CD4-positive, alpha-beta T cell (primary cell): ENCODE results near the gene PSENEN. TPM values are rescaled to one million over a fixed set of nuclear protein-coding genes. Genes with fewer than 3 reads are reported as not detected.

Experiments
- ATAC-seq: fragments of 200-7000 bp; cut with Tn5 transposase; one replicate; pipeline ENCODE4 v1.10.0; 2022; ENCODE audit warnings: mild to moderate bottlenecking; ENCODE audit not compliant: poor library complexity
- CTCF ChIA-PET: fragments of 350-600 bp; sonication (Branson Sonifier 250); formaldehyde crosslinking; loops from one replicate; lab custom pipeline; 2021; ENCODE audit warnings: antibody characterized with exemption, inconsistent platforms; lab: Charles Lee
- POLR2A ChIA-PET: fragments of 350-600 bp; sonication (Branson Sonifier 250); formaldehyde crosslinking; loops from one replicate; lab custom pipeline; 2021; ENCODE audit warnings: antibody characterized with exemption, inconsistent platforms; lab: Charles Lee
- DNase-seq, 14 experiments: peaks; one replicate each; pipeline ENCODE4 v3.0.0-alpha.2; 2013 to 2020; ENCODE audit warnings: mixed read lengths in 2 of 14
- H3K27ac ChIP-seq, 2 donors: one replicate each; pipeline versions ENCODE4 v1.5.1 to v1.7.0; 2013; ENCODE audit warnings: low read length in 2 of 2, low read depth in 1 of 2, mild to moderate bottlenecking in 1 of 2
- H3K27me3 ChIP-seq, 2 experiments: 1 replicate in 1 of 2; 2 replicates in 1 of 2; pipeline versions ENCODE4 v1.6.1 to v1.7.0; 2013; ENCODE audit warnings: low read length in 2 of 2, control low read depth in 1 of 2, mild to moderate bottlenecking in 1 of 2, moderate library complexity in 1 of 2; ENCODE audit not compliant: insufficient read depth in 2 of 2, control insufficient read depth in 1 of 2
- H3K36me3 ChIP-seq: one replicate; pipeline ENCODE4 v1.6.1; 2013; ENCODE audit warnings: low read length, control low read depth; ENCODE audit not compliant: insufficient read depth
- H3K4me1 ChIP-seq: one replicate; pipeline ENCODE4 v1.6.1; 2013; ENCODE audit warnings: low read length, control low read depth; ENCODE audit not compliant: insufficient read depth
- H3K4me3 ChIP-seq: one replicate; pipeline ENCODE4 v1.5.1; 2013; ENCODE audit warnings: mild to moderate bottlenecking, low read length, moderate library complexity
- H3K9me3 ChIP-seq, 2 experiments: 1 replicate in 1 of 2; 2 replicates in 1 of 2; pipeline versions ENCODE4 v1.6.1 to v1.7.0; 2013; ENCODE audit warnings: low read length in 2 of 2, mild to moderate bottlenecking in 2 of 2, control low read depth in 1 of 2, moderate library complexity in 1 of 2; ENCODE audit not compliant: control insufficient read depth in 1 of 2, insufficient read depth in 1 of 2
- H3K27ac Mint-ChIP-seq: one replicate; pipeline ENCODE4 v1.8.0; 2020; ENCODE audit warnings: mixed read lengths
- H3K27me3 Mint-ChIP-seq: one replicate; pipeline ENCODE4 v1.8.0; 2021; ENCODE audit warnings: mixed read lengths
- H3K36me3 Mint-ChIP-seq: one replicate; pipeline ENCODE4 v1.8.0; 2021; ENCODE audit warnings: low read depth, mixed read lengths
- H3K4me1 Mint-ChIP-seq: one replicate; pipeline ENCODE4 v1.8.0; 2021; ENCODE audit warnings: low read depth, mixed read lengths
- H3K4me3 Mint-ChIP-seq: one replicate; pipeline ENCODE4 v1.8.0; 2020; ENCODE audit warnings: mild to moderate bottlenecking, mixed read lengths
- H3K9me3 Mint-ChIP-seq: one replicate; pipeline ENCODE4 v1.8.0; 2020; ENCODE audit warnings: mixed read lengths
- CTCF ChIP-seq: fragments of 200-600 bp; IDR thresholded peaks from one replicate; pipeline ENCODE4 v1.8.0; 2022; ENCODE audit warnings: antibody characterized with exemption, mild to moderate bottlenecking
- intact Hi-C, 2 experiments: fragments of 100-400 bp; cut with DNase I in 1 of 2; cut with micrococcal nuclease in 1 of 2; formaldehyde crosslinking; loops; one replicate each; pipeline versions ENCODE4 v1.15.1 to v1.9.0; 2023 to 2025; cut with DNase I, micrococcal nuclease
- total RNA-seq, 174 experiments: library from RNA in 2 of 174; stranded (reverse) in 2 of 174; gene quantifications; one replicate each; pipeline ENCODE4 v1.2.3 and lab custom pipeline; 2021 to 2026

The PSENEN gene
- total RNA-seq, 2 experiments from 2014 or later, result 7.3 to 9.4 TPM

GRCh38 chr19:35791814-35792279, 46.4 kb downstream of the PSENEN start:
- H3K36me3 Mint-ChIP-seq, result no peaks in the 10 kb centered on the region
- no peak overlapping the region for H3K4me3 ChIP-seq
- peaks cover 4 to 7% of the 10 kb centered on the region in 2 experiments for H3K27me3 ChIP-seq
- TF ChIP-seq CTCF, result no peak
- no peaks in the 10 kb centered on the region for H3K4me1 ChIP-seq
- POLR2A ChIA-PET, result no interaction called here
- CTCF ChIA-PET, result no interaction called here
- peaks cover 0 to 4% of the 10 kb centered on the region in 2 experiments for H3K9me3 ChIP-seq
- no peak overlapping the region for H3K4me3 Mint-ChIP-seq
- ATAC-seq (no peak), DNase-seq (no peak)
- no peak overlapping the region for H3K27ac Mint-ChIP-seq
- no peaks in the 10 kb centered on the region for H3K9me3 Mint-ChIP-seq
- no peaks in the 10 kb centered on the region for H3K4me1 Mint-ChIP-seq
- H3K36me3 ChIP-seq, result no peaks in the 10 kb centered on the region
- peaks cover 17% of the 10 kb centered on the region for H3K27me3 Mint-ChIP-seq
- H3K27ac ChIP-seq, result no peak overlapping the region
- intact Hi-C loops, result no loop called here

- Histone ChIP-seq H3K36me3 (no peaks in the 10 kb centered on the region), H3K9me3 (peaks cover 0 to 8% of the 10 kb centered on the region in 2 experiments), H3K27me3 (peaks cover 9 to 12% of the 10 kb centered on the region in 2 experiments), H3K27ac (no peak overlapping the region), H3K4me1 (peaks cover 3% of the 10 kb centered on the region), H3K4me3 (no peak overlapping the region)
- intact Hi-C loops, result no loop called here
- CTCF ChIA-PET, result no interaction called here
- TF ChIP-seq CTCF, result no peak
- ATAC-seq (no peak), DNase-seq (no peak)
- Mint-ChIP-seq H3K9me3 (no peaks in the 10 kb centered on the region), H3K27ac (no peak overlapping the region), H3K36me3 (no peaks in the 10 kb centered on the region), H3K4me1 (no peaks in the 10 kb centered on the region), H3K4me3 (no peak overlapping the region), H3K27me3 (peaks cover 22% of the 10 kb centered on the region)
- POLR2A ChIA-PET, result no interaction called here
Observed at GRCh38 chr19:35792312-35792711, 46.9 kb downstream of the PSENEN start.

- Mint-ChIP-seq H3K36me3 (no peaks in the 10 kb centered on the region), H3K4me3 (no peak overlapping the region), H3K9me3 (no peaks in the 10 kb centered on the region), H3K27me3 (peaks cover 26% of the 10 kb centered on the region), H3K27ac (no peak overlapping the region), H3K4me1 (no peaks in the 10 kb centered on the region)
- no peak for TF ChIP-seq CTCF
- DNase-seq, result no peak
- H3K27ac ChIP-seq, result no peak overlapping the region
- ChIA-PET CTCF (no interaction called here), POLR2A (no interaction called here)
- H3K9me3 ChIP-seq, result peaks cover 0 to 8% of the 10 kb centered on the region in 2 experiments
- no peak overlapping the region for H3K4me3 ChIP-seq
- no peak for ATAC-seq
- no peaks in the 10 kb centered on the region for H3K36me3 ChIP-seq
- H3K4me1 ChIP-seq, result peaks cover 8% of the 10 kb centered on the region
- intact Hi-C loops, result no loop called here
- H3K27me3 ChIP-seq, result peaks cover 9 to 12% of the 10 kb centered on the region in 2 experiments
Observed at GRCh38 chr19:35792888-35793287, 47.4 kb downstream of the PSENEN start.
